Activated CD4-positive, alpha-beta T cell treated with anti-CD3 and anti-CD28 coated beads, Interleukin-2, Interleukin-6, amounts not matched to agents 100 ng/mL and 50 ng/mL, durations not matched to agents 16 hours and 8 hours (primary cell): ENCODE results near the gene ILRUN.
"Not testable (repeated sequence)": the region's sequence is repeated elsewhere in the genome, so short reads cannot be mapped to it uniquely, and the experiment has no call there.

Experiments used
- DNase-seq: peaks from one replicate; pipeline ENCODE4 v3.0.0-alpha.2; 2020

Gene ILRUN

GRCh38 chr6:34663371-34663770 lies 33.2 kb downstream of the ILRUN start:
- DNase-seq = no peak

GRCh38 chr6:34661357-34661756 lies 35.2 kb downstream of the ILRUN start:
- DNase-seq = no peak

- no peak for DNase-seq
Observed at GRCh38 chr6:34658605-34659265, 37.8 kb downstream of the ILRUN start.

- DNase-seq = not testable (repeated sequence)
Observed at GRCh38 chr6:34657979-34658480, 38.5 kb downstream of the ILRUN start.

GRCh38 chr6:34657307-34657978 lies 39.1 kb downstream of the ILRUN start:
- DNase-seq = peak; percentile 54

GRCh38 chr6:34657037-34657306 lies 39.6 kb downstream of the ILRUN start:
- DNase-seq = no peak

- peak; percentile 84 for DNase-seq
Observed at GRCh38 chr6:34656378-34657036, 40.1 kb downstream of the ILRUN start.

GRCh38 chr6:34655876-34656377 lies 40.6 kb downstream of the ILRUN start:
- DNase-seq = not testable (repeated sequence)

GRCh38 chr6:34654061-34654710 lies 42.4 kb downstream of the ILRUN start:
- DNase-seq = no peak

GRCh38 chr6:34652263-34652662 lies 44.3 kb downstream of the ILRUN start:
- no peak for DNase-seq

- no peak for DNase-seq
Observed at GRCh38 chr6:34650823-34651222, 45.7 kb downstream of the ILRUN start.

GRCh38 chr6:34650232-34650631 lies 46.3 kb downstream of the ILRUN start:
- not testable (repeated sequence) for DNase-seq

GRCh38 chr6:34648806-34649205 lies 47.8 kb downstream of the ILRUN start:
- DNase-seq = no peak
